K562 (cell line): Measurements from ENCODE around the gene PCNX2. TPM values are rescaled to one million over a fixed set of nuclear protein-coding genes. Genes with fewer than 3 reads are reported as not detected.

Experiments
- ATAC-seq: fragments of 200-7000 bp; cut with Tn5 transposase; 3 replicates; pipeline ENCODE4 v1.9.1; 2020; ENCODE audit warnings: moderate library complexity
- BruUV-seq: library from RNA; stranded (reverse); fragments of 400-500 nt; replicated peaks from 2 replicates; lab custom pipeline; 2021; lab: Mats Ljungman, UMichigan
- CTCF ChIA-PET: fragments of 300-600 bp; formaldehyde crosslinking; extraction: SDS; loops from one replicate; lab custom pipeline; 2021; ENCODE audit warnings: low intra/inter-chr PET ratio; lab: Yijun Ruan, JAX
- POLR2A ChIA-PET: fragments of 300-600, 350-650 bp; sonication (Branson Sonifier 250); formaldehyde crosslinking; extraction: SDS; loops from one replicate; lab custom pipeline; 2021; ENCODE audit warnings: antibody characterized with exemption, inconsistent platforms; lab: Yijun Ruan, JAX
- DNase-seq, 4 experiments: peaks; one replicate each; pipeline versions ENCODE4 v3.0.0 to v3.0.0-alpha.2; 2011 to 2018; ENCODE audit warnings: low spot score in 3 of 4, mixed read lengths in 3 of 4; ENCODE audit errors: extremely low read depth in 1 of 4
- FAIRE-seq: peaks from 2 replicates; lab custom pipeline; 2011; peaks lifted over from hg19 to GRCh38; lab: Jason Lieb, UNC
- H2AFZ ChIP-seq: 2 replicates; pipeline ENCODE4 v1.6.0; 2011; ENCODE audit warnings: low read depth, low read length, control low read depth, inconsistent platforms
- H3K27ac ChIP-seq: fragments of 200-600 bp; 3 replicates; pipeline ENCODE4 v1.8.0; 2011; ENCODE audit warnings: low read depth, mild to moderate bottlenecking, control low read depth, inconsistent platforms, low read length, moderate library complexity, mixed read lengths; ENCODE audit errors: extremely low read depth
- H3K27me3 ChIP-seq, 2 experiments: fragments of 300-600 bp in 1 of 2; 2 replicates in 1 of 2; 3 replicates in 1 of 2; pipeline versions ENCODE4 v1.6.0 to v1.8.0; 2011; ENCODE audit warnings: inconsistent platforms in 2 of 2, low read length in 2 of 2, mild to moderate bottlenecking in 1 of 2, mixed read lengths in 1 of 2, moderate library complexity in 1 of 2; ENCODE audit not compliant: control insufficient read depth in 2 of 2, insufficient read depth in 2 of 2
- H3K36me3 ChIP-seq: fragments of 300-600 bp; 3 replicates; pipeline ENCODE4 v1.8.0; 2011; ENCODE audit warnings: mild to moderate bottlenecking, low read length, inconsistent platforms; ENCODE audit not compliant: control insufficient read depth, insufficient read depth
- H3K4me1 ChIP-seq, 2 experiments: fragments of 200-600 bp in 1 of 2; replicated peaks in 1 of 2; 2 replicates in 1 of 2; 3 replicates in 1 of 2; pipeline versions ENCODE4 v1.5.1 to v1.8.0; 2011; ENCODE audit warnings: inconsistent platforms in 2 of 2, low read length in 2 of 2, mild to moderate bottlenecking in 1 of 2, mixed read lengths in 1 of 2, moderate library complexity in 1 of 2; ENCODE audit not compliant: control insufficient read depth in 2 of 2, insufficient read depth in 2 of 2
- H3K4me2 ChIP-seq: 2 replicates; pipeline ENCODE4 v1.6.1; 2011; ENCODE audit warnings: low read length, control low read depth, inconsistent platforms, mixed read lengths; ENCODE audit not compliant: insufficient read depth
- H3K4me3 ChIP-seq: fragments of 200-600 bp; sonication (generic), shearing (Covaris generic); 2 replicates; pipeline ENCODE4 v1.5.1; 2016; ENCODE audit warnings: control low read depth, inconsistent platforms
- H3K79me2 ChIP-seq: fragments of 200-600 bp; 3 replicates; pipeline ENCODE4 v1.8.0; 2011; ENCODE audit warnings: low read length, inconsistent platforms; ENCODE audit not compliant: control insufficient read depth, insufficient read depth
- H3K9ac ChIP-seq, 2 experiments: 2 replicates each; pipeline versions ENCODE4 v1.6.0 to v1.6.1; 2011; ENCODE audit warnings: low read depth in 2 of 2, low read length in 2 of 2, control low read depth in 1 of 2, inconsistent platforms in 1 of 2, mild to moderate bottlenecking in 1 of 2, mixed read lengths in 1 of 2; ENCODE audit not compliant: insufficient read depth in 1 of 2
- H3K9me1 ChIP-seq: one replicate; pipeline ENCODE4 v1.6.0; 2011; ENCODE audit warnings: inconsistent platforms, mild to moderate bottlenecking, low read length, moderate library complexity; ENCODE audit not compliant: control insufficient read depth, insufficient read depth
- H3K9me3 ChIP-seq: replicated peaks from 2 replicates; pipeline ENCODE4 v1.5.1; 2011; ENCODE audit warnings: low read depth, low read length, inconsistent platforms; ENCODE audit not compliant: control insufficient read depth, insufficient read depth
- H4K20me1 ChIP-seq: replicated peaks from 2 replicates; pipeline ENCODE4 v1.6.1; 2011; ENCODE audit warnings: low read length, inconsistent platforms, mixed read lengths; ENCODE audit not compliant: control insufficient read depth, insufficient read depth
- CBX3 ChIP-seq, 2 experiments: IDR thresholded peaks; 1 replicate in 1 of 2; 2 replicates in 1 of 2; pipeline ENCODE4 v1.6.1; 2012; ENCODE audit warnings: inconsistent platforms in 2 of 2, low read length in 2 of 2, borderline replicate concordance in 1 of 2, control low read depth in 1 of 2
- ESRRA ChIP-seq: fragments of 450-650 bp; IDR thresholded peaks from 2 replicates; pipeline ENCODE4 v1.6.1; 2014; ENCODE audit warnings: low read depth, mild to moderate bottlenecking, moderate library complexity, borderline replicate concordance
- ETV6 ChIP-seq, 3 experiments: fragments of 150-350 bp in 1 of 3; sonication (generic) in 1 of 3; formaldehyde crosslinking in 1 of 3; IDR thresholded peaks; 2 replicates each; pipeline versions ENCODE4 v1.6.1 to v1.8.0; 2014 to 2022; ENCODE audit warnings: borderline replicate concordance in 2 of 3, low read depth in 2 of 3, antibody characterized with exemption in 1 of 3, low read length in 1 of 3, mild to moderate bottlenecking in 1 of 3, missing genetic modification reagents in 1 of 3
- GATAD2B ChIP-seq: fragments of 450-650 bp; IDR thresholded peaks from 2 replicates; pipeline ENCODE4 v1.6.1; 2017; ENCODE audit warnings: mild to moderate bottlenecking, borderline replicate concordance
- JUND ChIP-seq, 2 experiments: IDR thresholded peaks; 2 replicates in 1 of 2; 3 replicates in 1 of 2; pipeline ENCODE4 v1.6.1; 2011; ENCODE audit warnings: borderline replicate concordance in 2 of 2, low read depth in 2 of 2, low read length in 2 of 2, improper control_type of control experiment in 1 of 2, missing biosample characterization in 1 of 2, missing genetic modification characterization in 1 of 2, missing genetic modification reagents in 1 of 2
- MECOM ChIP-seq: fragments of 250-450 bp; sonication (Bioruptor Pico); IDR thresholded peaks from 2 replicates; pipeline ENCODE4 v1.8.0; 2022; ENCODE audit warnings: inconsistent platforms
- RNF2 ChIP-seq: sonication (generic); IDR thresholded peaks from 2 replicates; pipeline ENCODE4 v1.6.1; 2016
- SAFB2 ChIP-seq: fragments of 200-400 bp; formaldehyde crosslinking; IDR thresholded peaks from 2 replicates; pipeline ENCODE4 v1.6.1; 2018; ENCODE audit warnings: borderline replicate concordance, low read length, low read depth, moderate library complexity; ENCODE audit not compliant: severe bottlenecking
- TEAD4 ChIP-seq, 2 experiments: sonication (generic) in 1 of 2; formaldehyde crosslinking in 1 of 2; IDR thresholded peaks; 2 replicates each; pipeline versions ENCODE4 v1.6.1 to v1.8.0; 2012 to 2022; ENCODE audit warnings: borderline replicate concordance in 1 of 2, inconsistent platforms in 1 of 2, low read length in 1 of 2, mild to moderate bottlenecking in 1 of 2, missing genetic modification reagents in 1 of 2
- ZNF24 ChIP-seq: fragments of 450-650 bp; IDR thresholded peaks from 2 replicates; pipeline ENCODE4 v1.6.1; 2016
- WGBS: fragments of 100-300 bp; shearing (Covaris generic); methylation state at CpG from one replicate; pipeline ENCODE4 v1.1.6; 2016; ENCODE audit warnings: low coverage, mixed read lengths; ENCODE audit not compliant: insufficient coverage; ENCODE audit errors: missing lambda C conversion rate; 5-methylcytosine and 5-hydroxymethylcytosine counted together
- in situ Hi-C: fragments of 300-500 bp; cut with MboI; formaldehyde crosslinking; loops from 4 replicates; pipeline ENCODE4 v1.15.0; 2018; ENCODE audit warnings: inconsistent platforms, mixed read lengths
- intact Hi-C: fragments of 100-400 bp; cut with micrococcal nuclease; formaldehyde crosslinking; loops from 2 replicates; pipeline ENCODE4 v1.14.2; 2022
- polyA plus RNA-seq, 8 experiments: library from polyadenylated mRNA; depleted of rRNA in 4 of 8; stranded (reverse) in 5 of 8; unstranded in 3 of 8; fragments of >200 nt; fragmentation: Nextera tagmentation in 2 of 8; fragmentation: Illumina TruSeq in 1 of 8; extraction: Ambion mirVana in 2 of 8; extraction: Trizol in 1 of 8; gene quantifications; 2 replicates each; pipeline versions ENCODE4 v1.2.1 to v1.2.3, GENCODE V29; 2011 to 2014; ENCODE audit warnings: inconsistent platforms in 1 of 8, missing spikeins in 1 of 8
- total RNA-seq, 7 experiments: library from RNA; depleted of rRNA in 6 of 7; stranded (reverse); fragments of >200 nt in 6 of 7; fragmentation: Illumina TruSeq in 2 of 7; extraction: Trizol in 2 of 7; gene quantifications; 2 replicates each; pipeline versions ENCODE4 v1.2.1 to v1.2.3, GENCODE V29; 2011 to 2021; ENCODE audit warnings: low replicate concordance in 1 of 7
- TF ChIP-seq, protein P1 (sequence below): IDR thresholded peaks from 2 replicates; pipeline ENCODE4 v1.6.1; 2016; ENCODE audit warnings: missing genetic modification characterization, missing compliant biosample characterization
- TF ChIP-seq, protein P2 (sequence below), 2 experiments: fragments of 200-800 bp in 1 of 2; sonication (Bioruptor generic) in 1 of 2; sonication (generic) in 1 of 2; formaldehyde crosslinking in 1 of 2; IDR thresholded peaks in 1 of 2; conservative IDR thresholded peaks in 1 of 2; 2 replicates each; pipeline versions ENCODE4 v1.5.0 to v1.6.1; 2016 to 2020; ENCODE audit warnings: missing compliant biosample characterization in 1 of 2, missing genetic modification characterization in 1 of 2, missing genetic modification reagents in 1 of 2

Gene PCNX2
- total and polyA plus RNA-seq, 9 of the 15 experiments (the other 6 are each of a cell fraction or from before 2014, with no cell fraction given), result 0.07 to 0.33 TPM; not detected in 7

DNA sequence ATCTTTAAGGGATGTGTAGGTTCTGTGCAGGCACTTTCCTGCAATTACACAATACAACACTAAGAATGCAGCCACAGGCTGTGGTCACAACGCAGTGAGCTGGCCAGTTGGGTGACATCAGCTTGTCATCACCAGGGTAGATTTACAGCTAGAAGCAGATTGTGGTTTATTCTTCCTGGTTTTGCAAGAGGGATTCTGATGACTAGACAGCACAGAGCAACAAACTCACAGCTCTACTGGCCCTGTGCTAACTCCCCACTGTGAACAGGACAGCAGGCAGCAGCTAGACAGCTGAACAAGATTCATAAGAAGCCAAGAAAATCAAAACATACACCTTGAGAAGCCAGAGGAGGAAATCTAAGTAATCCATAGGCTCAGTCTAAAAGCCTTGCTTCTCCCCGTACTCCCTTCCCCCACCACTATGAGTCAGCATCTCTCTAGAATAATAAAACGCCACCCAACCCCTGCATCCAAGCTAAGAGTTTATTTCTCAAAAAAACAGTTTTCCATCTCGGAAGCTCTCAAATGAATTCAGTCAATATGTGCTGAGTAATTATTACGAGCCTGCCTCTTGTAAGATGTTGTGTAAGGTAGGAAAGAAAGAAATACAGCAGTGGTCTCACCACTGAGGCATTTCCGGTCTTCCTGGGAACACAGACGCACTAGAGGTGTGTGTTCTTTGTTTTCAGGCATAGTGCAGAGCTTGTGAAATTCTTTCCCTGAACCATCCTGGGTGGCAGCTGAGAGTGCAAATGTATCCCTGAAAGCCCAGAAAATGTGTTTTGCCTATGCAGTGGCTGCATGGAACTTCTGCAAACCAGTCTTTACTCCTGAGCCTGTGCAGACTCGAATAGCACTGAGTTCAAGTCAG, 182.3 kb downstream of the PCNX2 start:
- Histone ChIP-seq H3K27me3 (no peaks in the 10 kb centered on the region), H3K9ac (peak overlapping the region in 1 of 2 experiments; percentile 21; a peak in 1 of 4 replicates), H3K79me2 (no peaks in the 10 kb centered on the region), H3K27ac (peak overlapping the region; percentile 74), H3K36me3 (no peaks in the 10 kb centered on the region), H3K9me3 (no peaks in the 10 kb centered on the region), H3K4me3 (no peak overlapping the region), H2AFZ (peak overlapping the region; percentile 69), H4K20me1 (no peaks in the 10 kb centered on the region), H3K4me1 (peaks cover 0 to 27% of the 10 kb centered on the region in 2 experiments; a peak in 4 of 5 replicates), H3K9me1 (no peaks in the 10 kb centered on the region), H3K4me2 (peak overlapping the region; percentile 65)
- ATAC-seq (peak; percentile 92), FAIRE-seq (peak; percentile 97), DNase-seq (peak; percentile 18 to 85 (median 41))
- WGBS, result 3% methylated on average over 8 of the region's 8 CpGs
- intact Hi-C loops, result no loop called here
- POLR2A ChIA-PET, result interaction anchor here (0.6 to 1.3 kb wide), 2 partner anchors 127 to 1756 kb away, joined by 3 to 4 read pairs; no protein-coding TSS in a partner anchor
- BruUV-seq, result no TSS peak
- in situ Hi-C loops, result no loop called here
- CTCF ChIA-PET, result no interaction called here
- TF ChIP-seq ETV6 (IDR thresholded peaks at IDR 0.05; ENCODE audit: borderline replicate concordance in 1 of 2, low read depth in 2 of 2, low read length in 1 of 2) (peak in 1 of 2 experiments; percentile 87; a peak in 2 of 4 replicates), ETV6 (CRISPR knock-in tag; IDR thresholded peaks at IDR 0.05; ENCODE audit: borderline replicate concordance) (no peak), JUND (IDR thresholded peaks at IDR 0.05; ENCODE audit: borderline replicate concordance, low read depth, low read length) (peak; percentile 96), JUND (tag; IDR thresholded peaks at IDR 0.05; ENCODE audit: borderline replicate concordance, low read depth, low read length) (peak; percentile 99), GATAD2B (0 out of 2 replicates have a peak, but pooled peaks have one; percentile 35), TEAD4 (IDR thresholded peaks at IDR 0.05; ENCODE audit: low read length) (peak; percentile 85), TEAD4 (CRISPR knock-in tag; IDR thresholded peaks at IDR 0.05; ENCODE audit: borderline replicate concordance) (no peak), RNF2 (peak; percentile 93), SAFB2 (no peak), ESRRA (peak; percentile 95; the same call in 1 of the 2 replicates), ZNF24 (peak; percentile 71; the same call in 1 of the 2 replicates), MECOM (CRISPR knock-in tag) (peak; percentile 97), CBX3 (IDR thresholded peaks at IDR 0.05; ENCODE audit: borderline replicate concordance in 1 of 2, low read length in 2 of 2) (peak in 1 of 2 experiments; percentile 40; a peak in 1 of 3 replicates)
- TF ChIP-seq, protein P1, sequence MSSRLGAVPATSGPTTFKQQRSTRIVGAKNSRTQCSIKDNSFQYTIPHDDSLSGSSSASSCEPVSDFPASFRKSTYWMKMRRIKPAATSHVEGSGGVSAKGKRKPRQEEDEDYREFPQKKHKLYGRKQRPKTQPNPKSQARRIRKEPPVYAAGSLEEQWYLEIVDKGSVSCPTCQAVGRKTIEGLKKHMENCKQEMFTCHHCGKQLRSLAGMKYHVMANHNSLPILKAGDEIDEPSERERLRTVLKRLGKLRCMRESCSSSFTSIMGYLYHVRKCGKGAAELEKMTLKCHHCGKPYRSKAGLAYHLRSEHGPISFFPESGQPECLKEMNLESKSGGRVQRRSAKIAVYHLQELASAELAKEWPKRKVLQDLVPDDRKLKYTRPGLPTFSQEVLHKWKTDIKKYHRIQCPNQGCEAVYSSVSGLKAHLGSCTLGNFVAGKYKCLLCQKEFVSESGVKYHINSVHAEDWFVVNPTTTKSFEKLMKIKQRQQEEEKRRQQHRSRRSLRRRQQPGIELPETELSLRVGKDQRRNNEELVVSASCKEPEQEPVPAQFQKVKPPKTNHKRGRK (tag), result no peak
- TF ChIP-seq, protein P2, sequence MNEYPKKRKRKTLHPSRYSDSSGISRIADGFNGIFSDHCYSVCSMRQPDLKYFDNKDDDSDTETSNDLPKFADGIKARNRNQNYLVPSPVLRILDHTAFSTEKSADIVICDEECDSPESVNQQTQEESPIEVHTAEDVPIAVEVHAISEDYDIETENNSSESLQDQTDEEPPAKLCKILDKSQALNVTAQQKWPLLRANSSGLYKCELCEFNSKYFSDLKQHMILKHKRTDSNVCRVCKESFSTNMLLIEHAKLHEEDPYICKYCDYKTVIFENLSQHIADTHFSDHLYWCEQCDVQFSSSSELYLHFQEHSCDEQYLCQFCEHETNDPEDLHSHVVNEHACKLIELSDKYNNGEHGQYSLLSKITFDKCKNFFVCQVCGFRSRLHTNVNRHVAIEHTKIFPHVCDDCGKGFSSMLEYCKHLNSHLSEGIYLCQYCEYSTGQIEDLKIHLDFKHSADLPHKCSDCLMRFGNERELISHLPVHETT (CRISPR knock-in tag; conservative IDR thresholded peaks at IDR 0.05 in 1 of 2, IDR thresholded peaks at IDR 0.05 in 1 of 2), result peak in 1 of 2 experiments; percentile 49; a peak in 2 of 4 replicates
